Muscle layer of colon (tissue), 2 donors: ENCODE measurements around the gene SALL3.

Experiments used
- H3K27ac ChIP-seq: one replicate; pipeline ENCODE4 v1.7.0; 2013; ENCODE audit warnings: low read depth, mild to moderate bottlenecking, low read length, moderate library complexity
- H3K27me3 ChIP-seq, 2 donors: one replicate each; pipeline ENCODE4 v1.7.0; 2013; ENCODE audit warnings: low read length in 2 of 2, mild to moderate bottlenecking in 2 of 2; ENCODE audit not compliant: insufficient read depth in 2 of 2, control insufficient read depth in 1 of 2
- H3K36me3 ChIP-seq: one replicate; pipeline ENCODE4 v1.7.0; 2013; ENCODE audit warnings: mild to moderate bottlenecking, low read length; ENCODE audit not compliant: insufficient read depth
- H3K4me1 ChIP-seq: one replicate; pipeline ENCODE4 v1.7.0; 2013; ENCODE audit warnings: mild to moderate bottlenecking, low read length; ENCODE audit not compliant: insufficient read depth
- H3K4me3 ChIP-seq, 2 donors: one replicate each; pipeline ENCODE4 v1.7.0; 2013; ENCODE audit warnings: low read length in 2 of 2, low read depth in 1 of 2, mild to moderate bottlenecking in 1 of 2, moderate library complexity in 1 of 2
- H3K9ac ChIP-seq: one replicate; pipeline ENCODE4 v1.7.0; 2013; ENCODE audit warnings: low read length
- H3K9me3 ChIP-seq: one replicate; pipeline ENCODE4 v1.7.0; 2013; ENCODE audit warnings: mild to moderate bottlenecking, low read length
- donor health status: abdominal sarcoma.
- donor health status: Adenocarcinoma of cecum.

Gene SALL3

DNA sequence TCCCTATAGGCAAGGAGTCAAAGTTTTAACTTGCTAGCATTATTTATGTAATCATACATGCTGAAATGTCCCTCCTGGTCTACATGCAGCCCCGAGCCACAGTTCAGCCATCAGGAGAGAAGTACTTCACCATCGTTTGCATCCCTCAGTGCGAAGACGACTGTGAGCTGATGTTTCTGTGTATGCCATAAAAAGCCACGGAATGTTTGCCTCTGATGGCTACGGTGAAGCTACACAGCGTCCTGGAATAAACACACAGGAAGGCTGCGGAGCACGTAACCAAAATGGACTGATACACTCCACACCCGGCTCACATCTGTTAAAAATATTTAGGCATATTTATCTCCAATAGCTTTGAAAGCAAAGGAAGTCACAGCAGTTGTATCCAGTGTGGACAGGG is 4.3 kb upstream of the SALL3 start:
- Histone ChIP-seq H3K9ac (no peak overlapping the region), H3K27ac (no peak overlapping the region), H3K4me3 (no peak overlapping the region), H3K4me1 (no peaks in the 10 kb centered on the region), H3K27me3 (peaks cover 16 to 70% of the 10 kb centered on the region in 2 donors), H3K9me3 (no peaks in the 10 kb centered on the region), H3K36me3 (no peaks in the 10 kb centered on the region)

- Histone ChIP-seq H3K36me3 (no peaks in the 10 kb centered on the region), H3K4me3 (no peak overlapping the region), H3K27ac (no peak overlapping the region), H3K27me3 (peaks cover 16 to 71% of the 10 kb centered on the region in 2 donors), H3K9me3 (no peaks in the 10 kb centered on the region), H3K4me1 (no peaks in the 10 kb centered on the region), H3K9ac (no peak overlapping the region)
These were observed 3.8 kb upstream of the SALL3 start for GRCh38 chr18:78975699-78976335.

DNA sequence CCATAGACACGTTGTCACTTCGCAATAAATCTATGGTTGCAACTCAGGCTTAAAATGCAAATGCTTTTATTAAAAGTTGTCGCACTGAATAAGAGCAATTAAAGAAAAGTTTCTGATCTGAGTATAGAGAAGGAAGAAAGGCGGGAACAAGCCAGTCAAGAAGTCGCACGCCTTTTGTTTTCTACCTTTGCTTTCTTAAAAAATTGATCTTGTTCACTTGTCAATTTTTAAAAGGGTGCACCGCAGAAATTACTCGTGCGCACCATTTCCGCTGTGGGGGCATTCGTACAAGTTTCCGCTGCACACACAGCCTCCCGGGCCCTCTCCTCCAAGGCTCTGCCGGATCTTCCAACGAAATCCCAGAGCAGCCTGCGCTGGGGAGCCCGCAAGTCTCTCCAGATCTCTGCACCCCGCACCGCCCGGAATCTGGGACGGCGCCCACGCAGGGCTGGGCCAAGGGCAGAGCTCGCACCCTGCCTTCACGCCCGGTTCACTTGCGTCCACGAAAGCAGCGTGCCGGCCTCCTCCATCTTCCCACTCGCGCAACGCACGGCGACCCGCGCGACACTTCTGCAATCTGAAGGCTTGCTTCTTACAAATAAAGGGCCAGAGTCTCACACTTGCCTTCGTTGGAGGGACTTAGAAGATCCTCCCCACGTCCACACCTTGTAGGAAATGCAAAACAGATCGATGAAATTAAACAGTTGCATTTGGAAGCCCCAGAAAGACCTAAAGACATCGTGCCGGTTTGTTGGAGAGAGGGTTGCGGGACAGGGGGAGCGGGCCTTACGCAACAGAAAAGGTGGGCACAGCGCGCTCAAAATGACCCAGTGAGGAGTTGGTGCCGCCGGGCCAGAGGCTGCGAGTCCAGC is 2.6 kb upstream of the SALL3 start:
- Histone ChIP-seq H3K9me3 (peaks cover 3% of the 10 kb centered on the region), H3K4me3 (no peak overlapping the region), H3K36me3 (no peaks in the 10 kb centered on the region), H3K27ac (no peak overlapping the region), H3K9ac (no peak overlapping the region), H3K27me3 (peaks cover 21 to 77% of the 10 kb centered on the region in 2 donors), H3K4me1 (no peaks in the 10 kb centered on the region)

DNA sequence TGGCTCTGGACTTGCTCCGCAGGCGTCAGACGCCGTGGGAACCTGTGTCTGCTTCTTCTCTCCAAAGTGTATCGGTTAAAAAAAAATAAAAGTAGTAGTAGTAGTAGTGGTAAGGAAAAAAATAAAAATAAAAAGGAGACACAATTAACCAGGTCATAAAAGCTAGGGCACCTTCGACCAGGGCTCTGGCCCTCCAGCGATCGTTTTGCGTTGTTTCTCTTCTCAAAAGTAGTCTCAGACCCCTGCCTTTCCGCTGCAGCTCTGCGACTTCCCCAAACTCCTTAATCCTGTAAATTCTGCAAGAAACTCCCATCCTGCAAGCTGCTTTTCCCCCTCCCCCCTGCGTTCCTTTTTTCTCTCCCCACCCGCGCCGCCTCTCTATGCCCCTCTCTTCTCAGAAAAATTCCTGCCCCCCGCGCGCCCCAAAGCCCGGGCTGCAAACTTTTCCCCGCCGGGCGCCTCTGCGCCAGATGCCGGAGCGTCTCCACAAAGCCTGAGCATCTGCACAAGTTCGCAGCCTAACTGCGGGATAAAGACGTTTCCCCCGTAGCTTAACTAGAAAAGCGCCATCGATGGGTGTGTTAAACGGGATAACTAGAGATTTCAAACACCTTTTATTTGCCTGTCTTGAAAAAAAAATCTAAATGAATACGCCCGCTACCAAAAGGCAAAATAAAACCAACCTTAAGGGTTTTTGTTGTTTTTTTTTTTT is 1.8 kb upstream of the SALL3 start:
- H3K27me3 ChIP-seq = peaks cover 29 to 76% of the 10 kb centered on the region in 2 donors
- peaks cover 7% of the 10 kb centered on the region for H3K9me3 ChIP-seq
- H3K9ac ChIP-seq = no peak overlapping the region
- no peak overlapping the region for H3K4me3 ChIP-seq
- H3K36me3 ChIP-seq = no peaks in the 10 kb centered on the region
- no peaks in the 10 kb centered on the region for H3K4me1 ChIP-seq
- H3K27ac ChIP-seq = no peak overlapping the region

DNA sequence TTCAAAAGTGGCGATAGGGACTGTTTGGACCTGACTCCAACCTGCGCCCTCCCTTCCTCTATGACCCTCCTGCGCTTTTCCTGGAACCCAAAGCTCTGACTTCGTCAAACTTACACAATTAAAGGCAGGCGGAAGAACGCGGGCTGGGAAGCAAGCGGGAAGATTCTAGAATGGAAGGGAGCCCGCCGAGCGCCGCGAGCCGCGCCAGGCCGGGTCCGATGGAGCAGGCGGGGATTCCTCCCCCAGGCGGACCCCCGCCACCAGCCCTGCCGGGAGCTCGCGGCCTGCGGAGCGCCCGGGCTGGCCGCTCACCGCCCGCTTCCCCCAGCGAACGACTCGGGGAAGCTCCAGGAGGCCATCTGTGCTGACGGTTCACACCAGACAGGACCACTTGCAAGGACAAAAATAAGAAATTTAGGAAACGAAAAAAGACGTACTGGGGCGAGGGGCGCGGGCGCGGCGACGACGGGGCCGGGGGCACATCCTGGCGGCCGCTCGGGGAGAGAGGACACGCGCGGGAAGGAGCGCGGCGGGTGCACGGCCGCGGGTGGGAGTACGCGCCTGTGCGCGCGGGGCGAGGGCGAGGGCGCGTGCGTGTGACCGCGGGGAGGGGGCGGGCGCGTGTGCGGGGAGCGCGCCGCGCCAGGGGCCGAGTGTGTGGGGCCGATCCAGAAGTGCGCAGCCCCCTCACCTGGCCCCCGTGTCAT is 1.1 kb upstream of the SALL3 start:
- peaks cover 7% of the 10 kb centered on the region for H3K9me3 ChIP-seq
- H3K36me3 ChIP-seq = no peaks in the 10 kb centered on the region
- H3K4me1 ChIP-seq = no peaks in the 10 kb centered on the region
- no peak overlapping the region for H3K4me3 ChIP-seq
- H3K27me3 ChIP-seq = peaks cover 33 to 76% of the 10 kb centered on the region in 2 donors
- no peak overlapping the region for H3K9ac ChIP-seq
- no peak overlapping the region for H3K27ac ChIP-seq

GRCh38 chr18:78979056-78979729 is 425 bp upstream of the SALL3 start:
- Histone ChIP-seq H3K27me3 (peaks cover 40 to 75% of the 10 kb centered on the region in 2 donors), H3K27ac (no peak overlapping the region)

GRCh38 chr18:78980279-78980771 is 707 bp downstream of the SALL3 start:
- Histone ChIP-seq H3K4me3 (no peak overlapping the region), H3K4me1 (no peaks in the 10 kb centered on the region), H3K27ac (no peak overlapping the region), H3K9ac (no peak overlapping the region), H3K9me3 (peaks cover 10% of the 10 kb centered on the region), H3K27me3 (peaks cover 50 to 74% of the 10 kb centered on the region in 2 donors), H3K36me3 (no peaks in the 10 kb centered on the region)

More at GRCh38 chr18:78979056-78979729, 425 bp upstream of the SALL3 start:
- Histone ChIP-seq H3K4me3 (no peak overlapping the region), H3K9ac (no peak overlapping the region), H3K4me1 (no peaks in the 10 kb centered on the region), H3K36me3 (no peaks in the 10 kb centered on the region), H3K9me3 (peaks cover 7% of the 10 kb centered on the region)

DNA sequence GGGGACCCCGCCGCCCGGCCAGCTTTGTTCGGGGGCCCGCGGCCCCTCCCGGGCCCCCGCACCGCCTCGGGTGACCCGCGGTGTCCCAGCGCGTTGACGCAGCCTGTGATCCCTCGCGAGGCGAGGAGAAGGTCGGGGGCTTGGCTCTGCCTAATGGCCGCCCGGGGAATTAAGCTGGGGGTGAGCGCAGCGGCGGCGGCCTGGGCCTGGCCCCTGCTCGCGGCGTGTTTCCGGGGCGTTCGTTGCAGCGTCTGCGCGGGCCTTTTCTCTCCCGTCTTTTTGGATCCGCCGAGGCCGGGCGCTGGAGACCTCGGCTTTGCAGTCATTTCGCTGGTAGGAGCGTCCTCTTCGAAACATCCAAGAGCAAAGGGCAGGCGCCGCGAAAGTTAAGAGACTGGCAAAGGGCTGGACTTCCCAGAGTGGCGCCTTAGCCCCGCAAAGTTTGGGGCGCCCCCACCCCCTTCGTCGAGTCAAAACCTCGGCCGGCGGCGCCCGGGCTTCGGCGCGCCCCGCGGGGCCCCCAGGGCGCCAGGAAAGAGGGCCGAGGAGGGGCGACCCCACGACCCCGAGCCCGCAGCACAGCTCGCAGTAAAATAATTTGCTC is 1.3 kb downstream of the SALL3 start:
- Histone ChIP-seq H3K27ac (no peak overlapping the region), H3K9ac (no peak overlapping the region), H3K9me3 (peaks cover 10% of the 10 kb centered on the region), H3K36me3 (no peaks in the 10 kb centered on the region), H3K4me1 (no peaks in the 10 kb centered on the region), H3K27me3 (peaks cover 52 to 79% of the 10 kb centered on the region in 2 donors), H3K4me3 (no peak overlapping the region)

GRCh38 chr18:78981394-78981831 is 1.8 kb downstream of the SALL3 start:
- H3K9me3 ChIP-seq = peaks cover 10% of the 10 kb centered on the region
- H3K9ac ChIP-seq = no peak overlapping the region
- H3K4me3 ChIP-seq = no peak overlapping the region
- H3K27ac ChIP-seq = no peak overlapping the region
- no peaks in the 10 kb centered on the region for H3K4me1 ChIP-seq
- no peaks in the 10 kb centered on the region for H3K36me3 ChIP-seq
- peaks cover 52 to 84% of the 10 kb centered on the region in 2 donors for H3K27me3 ChIP-seq

DNA sequence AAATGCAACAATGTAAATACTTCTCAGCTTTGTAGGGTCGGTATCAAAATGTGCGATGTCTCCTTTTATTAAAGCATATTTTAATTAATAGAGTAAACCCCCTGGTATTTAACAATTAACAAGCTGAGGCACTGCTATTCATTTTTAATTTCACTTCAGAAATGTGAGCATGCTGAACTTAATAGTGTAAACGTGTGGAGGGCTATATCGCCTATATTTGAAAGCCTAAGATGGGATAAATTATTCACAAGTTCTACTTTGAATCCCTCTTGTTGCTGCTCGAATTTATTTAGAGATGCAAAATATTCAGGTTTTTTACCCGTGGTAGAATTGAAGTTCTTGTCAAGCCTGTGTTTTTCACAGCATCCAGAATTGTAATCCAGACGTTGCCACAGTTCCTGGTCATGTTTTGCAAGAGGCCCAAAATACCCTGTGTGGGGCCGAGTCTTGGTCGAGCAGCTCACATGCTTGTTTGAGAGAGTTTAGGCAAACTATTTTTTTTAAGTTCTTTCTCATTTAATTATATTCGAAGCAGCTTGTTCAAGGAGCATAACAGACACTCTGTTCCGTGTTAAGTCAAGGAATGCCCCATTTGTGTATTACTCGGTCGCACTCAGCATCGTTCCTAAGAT is 2.5 kb downstream of the SALL3 start:
- H3K9ac ChIP-seq = no peak overlapping the region
- no peak overlapping the region for H3K4me3 ChIP-seq
- no peak overlapping the region for H3K27ac ChIP-seq
- peaks cover 53 to 80% of the 10 kb centered on the region in 2 donors for H3K27me3 ChIP-seq
- H3K36me3 ChIP-seq = no peaks in the 10 kb centered on the region
- H3K4me1 ChIP-seq = no peaks in the 10 kb centered on the region
- peaks cover 10% of the 10 kb centered on the region for H3K9me3 ChIP-seq
